Measurements from ENCODE around the gene COL1A1. TPM values are rescaled to one million over a fixed set of nuclear protein-coding genes. Genes with fewer than 3 reads are reported as not detected.
A peak's percentile ranks its signal among the peaks of the same experiment; 100 is the strongest.

COL1A1 gene
- total and polyA plus RNA-seq, 2 of the 13 experiments (the other 11 are each of a cell fraction or from before 2014, with no cell fraction given) = 0.05 TPM; not detected in 1

DNA sequence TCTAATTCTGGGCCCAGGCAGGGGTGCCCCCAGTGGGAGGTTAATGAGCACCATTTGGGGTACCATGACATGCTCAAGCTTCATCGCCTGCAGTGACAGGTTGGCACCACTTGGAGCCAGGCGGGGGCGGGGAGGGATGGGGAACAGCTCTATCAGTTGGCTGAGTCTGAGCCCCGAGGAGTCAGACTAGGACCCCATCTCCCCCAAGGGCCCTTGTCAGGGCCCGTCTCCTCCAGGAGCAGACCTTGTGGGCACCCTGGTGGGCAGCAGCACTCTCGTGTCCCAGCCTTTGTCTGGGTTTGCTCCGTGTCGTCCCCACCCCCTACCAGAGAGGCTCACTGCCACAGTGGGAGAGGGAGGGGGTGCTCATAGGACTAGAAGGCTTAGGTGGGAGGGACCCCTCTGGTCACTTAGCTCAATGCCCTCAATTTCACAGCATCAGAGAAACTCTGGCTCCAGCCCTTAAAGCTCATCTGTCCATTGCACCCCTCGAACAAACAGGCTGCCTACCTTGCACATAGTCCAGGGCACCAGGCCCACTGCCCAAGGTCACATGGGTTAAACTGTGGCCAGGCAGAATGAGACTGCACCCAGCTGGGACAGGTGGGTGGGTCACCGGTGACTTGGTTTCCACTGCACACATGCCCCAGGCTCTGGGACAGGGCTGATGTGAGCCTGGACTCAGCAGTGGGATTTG lies 55.1 kb downstream of the COL1A1 start (continued):
- TF ChIP-seq, protein P1, sequence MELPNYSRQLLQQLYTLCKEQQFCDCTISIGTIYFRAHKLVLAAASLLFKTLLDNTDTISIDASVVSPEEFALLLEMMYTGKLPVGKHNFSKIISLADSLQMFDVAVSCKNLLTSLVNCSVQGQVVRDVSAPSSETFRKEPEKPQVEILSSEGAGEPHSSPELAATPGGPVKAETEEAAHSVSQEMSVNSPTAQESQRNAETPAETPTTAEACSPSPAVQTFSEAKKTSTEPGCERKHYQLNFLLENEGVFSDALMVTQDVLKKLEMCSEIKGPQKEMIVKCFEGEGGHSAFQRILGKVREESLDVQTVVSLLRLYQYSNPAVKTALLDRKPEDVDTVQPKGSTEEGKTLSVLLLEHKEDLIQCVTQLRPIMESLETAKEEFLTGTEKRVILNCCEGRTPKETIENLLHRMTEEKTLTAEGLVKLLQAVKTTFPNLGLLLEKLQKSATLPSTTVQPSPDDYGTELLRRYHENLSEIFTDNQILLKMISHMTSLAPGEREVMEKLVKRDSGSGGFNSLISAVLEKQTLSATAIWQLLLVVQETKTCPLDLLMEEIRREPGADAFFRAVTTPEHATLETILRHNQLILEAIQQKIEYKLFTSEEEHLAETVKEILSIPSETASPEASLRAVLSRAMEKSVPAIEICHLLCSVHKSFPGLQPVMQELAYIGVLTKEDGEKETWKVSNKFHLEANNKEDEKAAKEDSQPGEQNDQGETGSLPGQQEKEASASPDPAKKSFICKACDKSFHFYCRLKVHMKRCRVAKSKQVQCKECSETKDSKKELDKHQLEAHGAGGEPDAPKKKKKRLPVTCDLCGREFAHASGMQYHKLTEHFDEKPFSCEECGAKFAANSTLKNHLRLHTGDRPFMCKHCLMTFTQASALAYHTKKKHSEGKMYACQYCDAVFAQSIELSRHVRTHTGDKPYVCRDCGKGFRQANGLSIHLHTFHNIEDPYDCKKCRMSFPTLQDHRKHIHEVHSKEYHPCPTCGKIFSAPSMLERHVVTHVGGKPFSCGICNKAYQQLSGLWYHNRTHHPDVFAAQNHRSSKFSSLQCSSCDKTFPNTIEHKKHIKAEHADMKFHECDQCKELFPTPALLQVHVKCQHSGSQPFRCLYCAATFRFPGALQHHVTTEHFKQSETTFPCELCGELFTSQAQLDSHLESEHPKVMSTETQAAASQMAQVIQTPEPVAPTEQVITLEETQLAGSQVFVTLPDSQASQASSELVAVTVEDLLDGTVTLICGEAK (IDR thresholded peaks at IDR 0.05) = no peak
- TF ChIP-seq, protein P1 (CRISPR knock-in tag; IDR thresholded peaks at IDR 0.05) = 0 out of 2 replicates have a peak, but pooled peaks have one; percentile 53
- TF ChIP-seq, protein P2, sequence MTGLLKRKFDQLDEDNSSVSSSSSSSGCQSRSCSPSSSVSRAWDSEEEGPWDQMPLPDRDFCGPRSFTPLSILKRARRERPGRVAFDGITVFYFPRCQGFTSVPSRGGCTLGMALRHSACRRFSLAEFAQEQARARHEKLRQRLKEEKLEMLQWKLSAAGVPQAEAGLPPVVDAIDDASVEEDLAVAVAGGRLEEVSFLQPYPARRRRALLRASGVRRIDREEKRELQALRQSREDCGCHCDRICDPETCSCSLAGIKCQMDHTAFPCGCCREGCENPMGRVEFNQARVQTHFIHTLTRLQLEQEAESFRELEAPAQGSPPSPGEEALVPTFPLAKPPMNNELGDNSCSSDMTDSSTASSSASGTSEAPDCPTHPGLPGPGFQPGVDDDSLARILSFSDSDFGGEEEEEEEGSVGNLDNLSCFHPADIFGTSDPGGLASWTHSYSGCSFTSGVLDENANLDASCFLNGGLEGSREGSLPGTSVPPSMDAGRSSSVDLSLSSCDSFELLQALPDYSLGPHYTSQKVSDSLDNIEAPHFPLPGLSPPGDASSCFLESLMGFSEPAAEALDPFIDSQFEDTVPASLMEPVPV (CRISPR knock-in tag; IDR thresholded peaks at IDR 0.05) = no peak
- peak; percentile 58; the same call in 1 of the 2 replicates for TF ChIP-seq HNF4A (CRISPR knock-in tag; IDR thresholded peaks at IDR 0.05)
